Epithelial cell of esophagus (primary cell): Measurements from ENCODE around the gene MOSPD2.

Experiments used
- DNase-seq: peaks from one replicate; pipeline ENCODE4 v3.0.0; 2010; ENCODE audit warnings: low read depth
- H3K4me3 ChIP-seq: 2 replicates; pipeline ENCODE4 v1.5.1; 2011; ENCODE audit warnings: mild to moderate bottlenecking, low read length, control low read depth
- TF ChIP-seq, protein P1 (sequence below): IDR thresholded peaks from 2 replicates; pipeline ENCODE4 v1.5.1; 2011; ENCODE audit warnings: low read depth, mild to moderate bottlenecking, low read length, control low read depth, inconsistent platforms; ENCODE audit not compliant: insufficient read depth; ENCODE audit errors: missing control alignments

MOSPD2 gene

DNA sequence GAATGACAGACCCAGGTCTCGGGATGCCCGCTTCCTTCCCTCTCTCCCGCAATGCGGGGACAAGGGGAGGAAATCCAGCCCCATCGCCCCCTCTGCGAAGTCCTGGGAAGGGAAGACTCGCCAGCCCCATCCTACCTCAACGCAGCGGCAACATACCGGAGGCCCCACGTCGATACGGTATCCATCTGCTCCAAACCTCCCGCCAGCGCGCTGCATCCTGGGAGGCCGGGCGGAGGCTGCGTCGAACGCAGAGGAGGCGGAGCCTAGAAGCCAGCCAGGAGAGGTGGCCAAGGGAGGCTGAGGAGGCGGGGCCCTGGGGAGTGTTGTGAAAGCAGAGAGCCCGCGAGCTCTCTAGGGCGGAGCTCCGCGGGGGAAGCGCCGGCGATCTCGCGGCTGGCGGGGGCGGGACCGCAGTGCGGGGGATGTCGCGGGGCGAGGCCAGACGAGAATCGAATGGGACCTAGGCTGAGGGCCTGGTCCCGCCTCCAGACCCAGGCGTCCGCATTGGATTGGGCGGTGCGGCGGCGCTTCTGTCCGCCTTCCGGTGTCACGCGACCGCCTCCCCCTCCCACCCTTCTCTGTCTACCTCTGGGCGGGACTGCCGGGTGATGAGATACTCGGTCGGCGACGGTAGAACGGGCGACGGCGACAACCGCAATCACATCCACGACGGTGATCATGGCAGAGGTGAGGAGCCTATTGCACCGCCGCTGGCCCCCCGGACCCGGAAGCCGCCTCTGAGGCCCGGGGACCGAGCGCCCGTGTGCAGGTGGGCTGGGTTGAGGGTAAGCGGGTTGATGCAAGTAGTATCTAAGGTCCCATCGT lies at the start of gene MOSPD2, which contains the start of gene FANCB:
Gene MOSPD2, plus strand, starts transcription at position 571 of the 825 bp plus-strand sequence. Its CDS starts 108 bp downstream, at position 679.
Gene FANCB, minus strand, starts transcription at position 219 of the 825 bp plus-strand sequence. CDS start 7,559 bp downstream, outside the sequence.
- TF ChIP-seq, protein P1, sequence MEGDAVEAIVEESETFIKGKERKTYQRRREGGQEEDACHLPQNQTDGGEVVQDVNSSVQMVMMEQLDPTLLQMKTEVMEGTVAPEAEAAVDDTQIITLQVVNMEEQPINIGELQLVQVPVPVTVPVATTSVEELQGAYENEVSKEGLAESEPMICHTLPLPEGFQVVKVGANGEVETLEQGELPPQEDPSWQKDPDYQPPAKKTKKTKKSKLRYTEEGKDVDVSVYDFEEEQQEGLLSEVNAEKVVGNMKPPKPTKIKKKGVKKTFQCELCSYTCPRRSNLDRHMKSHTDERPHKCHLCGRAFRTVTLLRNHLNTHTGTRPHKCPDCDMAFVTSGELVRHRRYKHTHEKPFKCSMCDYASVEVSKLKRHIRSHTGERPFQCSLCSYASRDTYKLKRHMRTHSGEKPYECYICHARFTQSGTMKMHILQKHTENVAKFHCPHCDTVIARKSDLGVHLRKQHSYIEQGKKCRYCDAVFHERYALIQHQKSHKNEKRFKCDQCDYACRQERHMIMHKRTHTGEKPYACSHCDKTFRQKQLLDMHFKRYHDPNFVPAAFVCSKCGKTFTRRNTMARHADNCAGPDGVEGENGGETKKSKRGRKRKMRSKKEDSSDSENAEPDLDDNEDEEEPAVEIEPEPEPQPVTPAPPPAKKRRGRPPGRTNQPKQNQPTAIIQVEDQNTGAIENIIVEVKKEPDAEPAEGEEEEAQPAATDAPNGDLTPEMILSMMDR = no peak
- peak within 1 kb of the TSS; percentile 74 for H3K4me3 ChIP-seq
- peak; percentile 94 for DNase-seq

DNA sequence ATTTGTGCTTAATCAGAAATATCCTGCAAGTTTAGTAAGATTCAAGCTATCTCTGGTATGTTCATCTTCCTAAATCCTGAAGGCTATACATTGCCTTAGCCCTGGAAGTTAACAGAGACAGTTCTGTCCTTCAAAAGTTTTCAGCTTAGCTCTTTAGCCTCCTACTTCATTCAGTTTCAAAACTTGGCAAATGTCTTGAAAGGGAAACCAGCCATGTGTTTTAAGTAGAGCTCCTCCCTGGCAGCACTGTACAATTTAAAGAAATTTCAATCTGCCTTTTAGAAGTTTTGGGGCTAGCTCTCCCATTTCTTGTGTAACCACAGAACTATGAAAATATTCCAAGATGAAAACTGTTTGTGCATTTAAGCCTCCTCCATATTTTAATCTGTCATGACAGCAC lies 47.4 kb upstream of the MOSPD2 start:
- no peak for DNase-seq
- TF ChIP-seq, protein P1 = no peak
- H3K4me3 ChIP-seq = no peak overlapping the region

- H3K4me3 ChIP-seq = no peak overlapping the region
- no peak for DNase-seq
- TF ChIP-seq, protein P1 = no peak
These were observed 46.9 kb upstream of the MOSPD2 start for GRCh38 chrX:14826319-14826718.

DNA sequence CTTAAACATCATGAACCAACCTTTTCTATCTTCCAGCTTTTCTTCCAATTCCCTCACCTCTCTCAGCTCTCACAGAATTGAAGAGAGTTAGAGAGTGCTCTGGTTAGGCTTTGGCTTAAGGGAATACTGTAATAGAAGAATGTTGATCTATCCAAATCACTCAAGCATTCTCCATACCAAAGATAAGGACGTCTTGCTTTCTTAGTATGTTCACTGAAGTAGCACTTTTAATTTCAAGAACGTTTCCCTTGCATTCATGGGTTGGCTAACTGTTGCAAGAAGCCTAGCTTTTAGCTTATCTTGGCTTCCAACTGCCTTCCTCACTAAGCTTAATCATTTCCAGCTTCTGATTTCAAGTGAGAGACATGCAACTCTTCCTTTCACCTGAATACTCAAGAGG lies 43.6 kb upstream of the MOSPD2 start:
- H3K4me3 ChIP-seq = no peak overlapping the region
- DNase-seq = no peak
- TF ChIP-seq, protein P1 = no peak

GRCh38 chrX:14832151-14832550 lies 41.1 kb upstream of the MOSPD2 start:
- no peak overlapping the region for H3K4me3 ChIP-seq
- no peak for DNase-seq
- TF ChIP-seq, protein P1 = no peak

- no peak for DNase-seq
- TF ChIP-seq, protein P1 = no peak
- no peak overlapping the region for H3K4me3 ChIP-seq
These were observed 40.6 kb upstream of the MOSPD2 start for GRCh38 chrX:14832586-14832985.

DNA sequence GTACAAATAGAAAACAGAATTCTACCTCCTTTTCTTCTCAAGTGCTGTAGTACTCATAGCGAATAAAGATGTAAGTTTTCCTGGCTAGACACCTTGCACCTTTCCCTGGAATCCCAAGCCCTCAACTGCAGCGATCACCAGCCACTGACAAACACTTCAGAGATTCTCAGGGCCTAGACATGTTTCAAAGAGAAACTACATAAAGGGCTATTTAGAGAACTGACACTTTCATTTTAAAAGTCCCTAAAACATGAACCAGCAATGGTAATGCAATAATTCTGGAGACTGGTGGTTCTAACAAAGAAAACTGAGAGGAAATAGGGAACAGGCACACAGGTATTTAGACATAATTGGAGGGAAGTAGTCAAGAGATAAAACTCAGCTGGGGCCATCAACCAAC lies 36.1 kb upstream of the MOSPD2 start:
- DNase-seq = no peak
- H3K4me3 ChIP-seq = no peak overlapping the region
- TF ChIP-seq, protein P1 = no peak
